MV-4-11 (cell line): ENCODE measurements around the gene GYPA.
A peak's percentile ranks its signal among the peaks of the same experiment; 100 is the strongest.
"Not testable (repeated sequence)": the region's sequence is repeated elsewhere in the genome, so short reads cannot be mapped to it uniquely, and the experiment has no call there.

Experiments
- DNase-seq: peaks from one replicate; lab custom pipeline; 2025; lab: John Stamatoyannopoulos, UW

The GYPA gene

DNA sequence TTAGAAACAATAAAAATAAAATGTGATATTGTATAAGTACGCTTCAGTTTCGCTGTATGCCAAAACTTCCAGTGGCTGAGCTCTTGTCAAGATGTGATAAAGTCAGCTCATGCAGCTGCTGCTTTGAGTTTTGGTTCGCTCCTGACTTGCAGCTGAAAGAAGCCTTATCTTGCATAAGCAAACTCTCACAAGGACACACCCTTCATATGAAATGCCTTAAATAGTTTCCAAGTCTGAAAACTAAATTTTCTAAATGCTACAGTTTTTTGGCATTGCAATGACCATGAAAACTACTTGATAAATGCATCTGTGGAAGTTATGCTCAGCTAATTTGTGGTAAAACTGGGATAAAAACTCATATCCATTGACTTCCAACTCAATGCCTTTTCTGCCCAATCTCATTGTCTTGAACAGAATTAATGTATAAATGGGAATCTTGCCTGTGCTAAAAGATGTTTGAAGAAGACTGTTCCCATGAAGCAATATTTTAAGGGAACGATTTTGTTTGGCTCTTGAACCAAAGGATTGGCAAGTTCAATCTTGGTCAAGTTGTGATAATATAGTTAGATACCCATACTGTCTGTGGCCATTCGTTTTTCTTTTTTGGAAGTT lies 11.7 kb downstream of the GYPA start:
- DNase-seq, result not testable (repeated sequence)

DNA sequence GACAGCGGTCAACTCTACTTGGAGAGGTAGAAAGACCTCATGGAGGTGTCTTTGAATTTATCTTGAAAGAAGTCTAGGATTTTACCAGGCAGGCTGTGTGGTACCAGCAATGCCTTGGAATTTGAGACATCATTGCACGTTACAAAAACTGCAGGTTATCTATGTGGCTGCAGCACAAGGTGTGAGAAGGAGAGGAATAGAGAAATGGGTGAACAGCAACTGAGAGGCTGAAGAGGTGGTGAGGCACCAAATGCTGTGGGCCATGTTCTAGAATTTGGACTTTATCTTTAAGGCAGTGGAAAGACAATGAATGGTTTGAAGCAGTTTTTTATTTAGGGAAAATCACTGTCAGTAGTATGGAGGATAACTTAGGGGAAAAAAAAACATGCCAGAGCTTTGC lies 15.4 kb downstream of the GYPA start:
- not testable (repeated sequence) for DNase-seq

DNA sequence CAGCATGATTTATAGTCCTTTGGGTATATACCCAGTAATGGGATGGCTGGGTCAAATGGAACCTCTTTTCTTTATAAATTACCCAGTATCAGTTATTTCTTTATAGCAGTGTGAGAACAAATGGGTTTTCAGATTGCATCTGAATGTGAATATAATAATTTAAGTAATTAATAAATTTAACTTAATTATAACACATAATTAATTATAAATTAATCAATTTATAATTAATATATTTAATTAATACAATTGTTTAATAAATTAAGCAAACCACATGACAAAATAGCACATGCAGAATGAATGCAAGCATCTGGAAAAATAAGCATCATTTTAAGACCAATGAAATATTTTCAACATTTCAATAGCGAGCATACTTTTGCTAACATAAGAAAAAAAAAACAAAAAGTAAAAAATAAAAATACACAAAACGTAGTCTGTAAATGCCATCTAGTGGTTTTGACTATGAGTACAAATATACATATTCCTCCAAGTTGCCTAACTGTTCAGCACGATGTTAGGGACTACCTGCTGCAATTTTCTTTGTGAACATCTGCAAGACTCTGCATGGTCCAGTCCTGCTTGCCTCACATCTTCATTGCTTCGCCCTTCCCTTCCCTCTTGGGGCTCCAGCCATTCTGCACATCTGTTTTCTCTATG lies 16.4 kb downstream of the GYPA start:
- DNase-seq, result not testable (repeated sequence)

DNA sequence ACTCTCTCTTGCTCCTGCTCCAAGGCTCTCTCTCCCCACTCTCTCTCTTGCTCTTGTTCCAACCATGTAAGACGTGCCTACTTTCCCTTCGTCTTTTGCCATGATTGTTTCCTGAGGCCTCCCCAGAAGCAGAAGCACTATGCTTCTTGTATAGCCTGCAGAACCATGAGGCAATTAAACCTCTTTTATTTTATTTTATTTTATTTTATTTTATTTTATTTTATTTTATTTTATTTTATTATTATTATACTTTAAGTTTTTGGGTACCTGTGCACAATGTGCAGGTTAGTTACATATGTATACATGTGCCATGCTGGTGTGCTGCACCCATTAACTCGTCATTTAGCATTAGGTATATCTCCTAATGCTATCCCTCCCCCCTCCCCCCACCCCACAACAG lies 17.2 kb downstream of the GYPA start:
- not testable (repeated sequence) for DNase-seq

DNA sequence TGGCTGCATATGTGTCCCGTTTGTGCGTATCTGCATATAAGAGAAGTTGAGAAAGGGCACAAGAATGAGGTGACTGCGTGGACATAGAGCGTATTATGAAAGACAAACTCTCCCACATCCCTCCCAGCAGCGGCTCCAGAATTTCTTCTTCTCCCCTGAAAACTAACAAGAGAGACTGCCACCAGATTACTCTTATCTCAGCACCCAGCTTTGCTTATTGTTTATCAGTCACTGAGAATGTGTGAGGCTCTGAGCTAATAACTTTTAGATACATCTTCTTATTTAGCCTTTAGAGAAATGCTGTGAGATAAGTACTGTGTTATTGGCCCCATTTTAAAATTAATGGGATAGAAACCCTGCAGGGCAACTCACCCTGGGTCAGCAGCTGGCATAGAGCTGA lies 20.8 kb downstream of the GYPA start:
- not testable (repeated sequence) for DNase-seq

DNA sequence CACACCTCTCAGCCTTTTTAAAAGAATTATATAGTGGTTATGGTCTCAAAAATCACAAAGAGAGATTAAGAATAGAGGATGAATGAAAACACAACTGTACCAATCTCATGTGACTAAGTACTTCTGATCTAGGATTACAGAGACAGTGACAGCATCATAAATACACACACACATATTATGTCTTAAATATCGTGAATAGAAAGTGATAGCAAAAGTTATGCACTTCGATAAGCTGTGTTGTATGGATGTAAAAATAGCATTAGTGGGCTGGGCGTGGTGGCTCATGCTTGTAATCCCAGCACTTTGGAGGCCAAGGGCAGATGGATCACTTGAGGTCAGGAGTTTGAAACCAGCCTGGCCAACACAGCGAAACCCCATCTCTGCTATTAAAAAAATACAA lies 25.0 kb downstream of the GYPA start:
- DNase-seq, result no peak

DNA sequence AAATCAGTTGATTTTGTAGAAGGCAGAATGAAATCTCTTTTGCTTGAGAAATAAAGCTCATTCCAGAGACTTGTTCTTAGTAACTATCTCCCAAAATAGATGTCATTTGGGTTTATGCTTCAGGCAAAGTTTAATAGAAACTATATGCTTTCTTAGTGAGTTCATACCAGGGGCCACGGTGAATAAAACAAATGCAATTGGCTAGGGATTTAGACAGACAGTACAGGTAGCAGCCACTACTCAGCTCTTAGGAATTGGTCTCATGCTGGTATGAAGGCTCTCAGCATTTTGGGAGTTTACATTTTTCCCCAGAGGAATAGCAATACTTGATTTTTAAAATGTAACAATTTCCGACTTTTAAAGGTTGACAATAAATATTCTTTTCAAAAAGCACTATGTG lies 27.0 kb downstream of the GYPA start:
- DNase-seq, result no peak

DNA sequence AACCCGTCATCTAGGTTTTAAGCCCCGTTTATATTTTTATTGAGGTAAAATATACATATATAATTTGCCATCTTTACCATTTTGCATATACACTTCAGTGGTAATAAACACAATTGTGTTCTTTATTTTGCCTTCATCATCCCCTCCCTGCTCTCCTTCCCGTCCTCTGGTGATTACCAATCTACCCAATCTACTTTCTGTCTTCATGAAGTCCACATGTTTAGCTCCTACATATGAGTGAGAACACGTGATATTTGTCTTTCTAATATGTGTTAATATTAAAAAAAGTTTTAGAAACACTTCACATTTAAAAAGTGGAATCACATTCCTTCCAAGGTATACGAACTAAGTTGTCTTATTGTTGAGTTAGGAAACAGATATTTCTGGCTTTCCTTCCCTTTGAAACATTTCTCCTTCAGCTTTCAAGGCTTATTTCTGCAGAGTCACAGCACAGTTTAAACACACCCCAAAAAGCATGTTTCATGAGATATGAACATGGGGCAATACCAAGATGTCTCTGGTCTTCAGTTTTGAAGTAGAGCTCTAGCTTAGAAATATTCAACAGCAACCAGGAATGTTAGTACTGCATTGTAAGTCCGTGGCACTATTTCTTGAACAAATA lies 35.9 kb downstream of the GYPA start:
- no peak for DNase-seq

DNA sequence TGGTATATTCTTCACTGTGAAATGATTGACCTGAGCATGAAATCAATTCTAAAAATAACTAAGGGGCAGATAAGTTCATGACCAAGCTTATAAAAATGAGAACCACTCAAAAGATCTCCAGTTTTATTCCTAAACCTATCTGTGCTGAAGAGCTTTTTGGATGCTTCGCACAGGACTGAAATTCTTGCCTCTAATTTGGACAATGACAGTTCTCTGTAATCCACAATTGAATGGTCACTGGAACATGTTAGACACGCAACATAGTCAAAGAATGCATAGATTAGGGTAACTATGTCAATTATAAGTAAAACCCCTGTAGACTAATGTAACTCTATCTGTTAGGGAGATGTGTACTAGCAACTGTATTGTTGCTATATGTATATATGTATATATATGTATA lies 42.7 kb downstream of the GYPA start:
- not testable (repeated sequence) for DNase-seq

DNA sequence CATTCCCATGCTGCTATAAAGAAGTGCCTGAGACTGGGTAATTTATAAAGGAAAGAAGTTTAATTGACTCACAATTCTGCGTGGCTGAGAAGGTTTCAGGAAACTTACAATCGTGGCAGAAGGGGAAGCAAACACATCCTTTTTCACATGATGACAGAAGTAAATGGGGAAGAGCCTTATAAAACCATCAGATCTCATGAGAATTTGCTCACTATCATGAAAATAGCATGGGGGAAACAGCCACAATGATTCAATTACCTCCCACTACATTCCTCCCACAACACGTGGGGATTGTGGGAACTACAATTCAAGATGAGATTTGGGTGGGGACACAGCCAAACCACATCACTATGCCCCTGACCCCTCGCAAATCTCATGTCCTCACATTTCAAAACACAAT lies 46.5 kb downstream of the GYPA start:
- DNase-seq, result not testable (repeated sequence)

DNA sequence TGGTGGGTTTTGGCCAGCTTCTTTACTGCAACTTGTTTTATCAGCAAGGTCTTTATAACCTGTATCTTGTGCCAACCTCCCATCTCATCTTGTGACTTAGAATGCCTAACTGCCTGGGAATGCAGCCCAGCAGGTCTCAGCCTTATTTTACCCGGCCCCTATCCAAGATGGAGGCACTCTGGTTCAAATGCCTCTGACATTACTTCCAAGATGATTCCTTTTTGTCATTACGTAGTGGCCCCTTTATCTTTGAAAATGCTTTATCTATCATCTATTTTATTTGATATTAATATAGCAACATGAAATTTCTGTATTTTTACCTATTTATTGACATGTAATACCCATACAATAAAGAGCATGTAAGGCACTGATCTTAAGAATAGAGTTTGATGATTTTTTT lies 49.3 kb downstream of the GYPA start:
- not testable (repeated sequence) for DNase-seq

DNA sequence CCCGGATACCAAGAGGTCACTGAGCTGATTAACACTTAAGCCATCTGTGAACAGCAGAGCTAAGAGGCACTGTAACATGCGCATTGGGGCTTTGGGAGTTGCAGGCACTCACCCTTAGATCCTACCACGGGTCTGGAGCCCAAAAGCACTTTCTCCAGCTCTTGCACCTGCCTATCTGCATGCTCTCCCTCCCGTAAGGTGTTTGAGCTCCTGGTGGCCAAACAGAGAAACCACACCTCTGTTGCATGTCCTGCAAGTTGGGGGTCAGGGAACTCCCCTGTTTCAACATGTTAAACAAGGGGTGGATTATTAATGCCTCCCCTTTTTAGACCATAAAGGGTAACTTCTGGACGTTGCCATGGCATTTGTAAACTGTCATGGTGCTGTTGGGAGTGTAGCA lies 49.8 kb downstream of the GYPA start:
- DNase-seq, result no peak

DNA sequence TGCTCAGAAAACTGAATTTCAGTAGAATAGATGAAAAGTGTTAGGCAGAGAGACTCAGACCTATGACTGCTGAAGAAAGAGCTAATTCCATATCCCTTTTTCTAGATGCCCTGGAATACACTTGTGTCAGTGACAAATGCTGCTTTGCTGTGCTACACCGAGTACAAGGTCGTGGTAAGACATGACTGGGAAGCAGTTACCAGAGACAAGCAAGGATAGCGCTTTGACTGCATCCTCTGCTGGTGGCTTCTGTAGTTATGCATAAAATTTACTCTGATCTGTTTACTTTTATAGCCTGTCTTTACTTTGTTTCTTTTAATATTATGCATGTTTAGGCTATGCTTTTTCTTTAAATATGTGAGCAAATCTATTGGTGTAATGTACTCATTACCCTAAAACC lies 58.5 kb downstream of the GYPA start:
- not testable (repeated sequence) for DNase-seq

DNA sequence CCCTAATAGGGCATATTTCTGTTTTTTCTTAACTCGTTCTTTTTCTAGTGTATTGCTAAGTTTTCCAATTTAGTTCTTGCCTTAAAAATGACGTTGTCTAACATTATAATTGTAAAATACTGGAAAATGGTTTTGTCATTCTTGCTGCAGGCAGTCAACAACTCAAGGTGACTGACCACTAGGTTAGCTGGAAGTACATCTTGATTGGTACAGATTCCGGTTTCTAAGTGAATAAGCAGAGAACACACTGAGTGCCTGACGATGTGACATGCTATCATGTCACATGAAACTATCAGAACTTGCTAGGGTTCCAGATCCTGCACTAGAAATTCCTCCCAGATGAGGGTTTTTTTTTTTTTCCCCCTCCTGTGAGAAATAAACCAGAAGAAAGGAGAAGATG lies 60.4 kb downstream of the GYPA start:
- not testable (repeated sequence) for DNase-seq

DNA sequence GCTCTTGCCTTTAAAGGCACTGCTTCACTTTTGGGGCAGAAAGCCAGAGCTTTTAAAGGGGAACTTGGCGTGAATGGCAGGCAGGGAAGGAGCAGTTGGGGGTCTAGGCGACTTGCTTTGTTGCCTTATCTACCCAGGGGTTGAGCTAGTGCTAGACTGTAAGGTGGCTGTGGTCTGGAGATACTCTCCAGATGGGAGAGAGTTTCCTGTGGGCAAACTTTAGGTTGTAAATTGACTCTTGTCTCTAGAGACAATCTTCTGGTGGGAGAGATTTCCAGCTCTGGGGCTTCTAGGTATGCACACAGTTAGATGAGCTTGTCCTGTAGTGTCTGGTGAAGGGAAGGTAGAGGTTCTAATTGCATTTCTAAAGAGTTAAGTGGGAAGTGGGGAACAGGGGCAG lies 61.8 kb downstream of the GYPA start:
- not testable (repeated sequence) for DNase-seq

DNA sequence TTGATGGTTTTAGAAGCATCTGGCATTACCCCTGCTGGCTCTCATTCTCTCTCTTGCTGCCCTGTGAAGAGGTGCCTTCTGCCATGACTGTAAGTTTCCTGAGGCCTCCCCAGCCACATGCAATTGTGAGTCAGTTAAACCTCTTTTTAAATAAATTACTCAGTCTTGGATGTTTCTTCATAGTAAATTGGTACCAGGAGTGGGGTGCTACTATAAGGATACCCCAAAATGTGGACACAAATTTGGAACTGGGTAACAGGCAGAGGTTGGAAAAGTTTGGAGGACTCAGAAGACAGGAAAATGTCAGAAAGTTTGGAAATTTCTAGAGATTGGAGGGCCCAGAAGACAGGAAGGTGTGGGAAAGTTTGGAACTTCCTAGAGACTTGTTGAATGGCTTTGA lies 79.0 kb downstream of the GYPA start:
- DNase-seq, result not testable (repeated sequence)

DNA sequence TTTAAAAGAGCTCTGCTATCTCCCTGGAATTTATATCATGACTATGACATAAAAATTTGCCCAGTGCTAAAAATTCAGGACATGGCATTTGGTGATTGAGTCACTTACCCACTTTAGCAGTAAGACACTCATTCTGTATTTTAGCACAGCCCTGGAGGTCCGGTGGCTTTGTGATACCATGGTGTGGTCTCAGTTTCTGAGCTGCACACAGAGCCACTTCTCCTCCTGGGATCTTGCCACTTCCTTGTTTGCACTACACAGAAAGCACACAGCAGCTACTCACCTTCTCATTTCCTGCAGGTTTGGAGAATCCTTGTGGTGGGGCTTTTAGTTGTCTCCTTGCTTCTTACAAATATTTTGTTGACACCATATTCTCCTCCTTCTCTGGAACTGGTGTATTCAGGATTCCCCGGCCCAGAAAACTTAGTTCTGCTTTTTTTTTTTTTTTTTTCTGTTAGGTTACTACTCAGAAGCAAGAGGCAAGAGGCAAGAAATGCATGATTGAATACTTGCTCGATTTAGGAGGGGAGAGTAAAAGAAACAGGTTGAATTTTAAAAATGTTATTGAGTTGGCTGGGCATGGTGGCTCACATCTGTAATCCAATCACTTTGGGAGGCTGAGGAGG lies 80.2 kb downstream of the GYPA start:
- peak; percentile 25 for DNase-seq
